ENCODE measurements around the gene EVA1A.

Gene EVA1A

DNA sequence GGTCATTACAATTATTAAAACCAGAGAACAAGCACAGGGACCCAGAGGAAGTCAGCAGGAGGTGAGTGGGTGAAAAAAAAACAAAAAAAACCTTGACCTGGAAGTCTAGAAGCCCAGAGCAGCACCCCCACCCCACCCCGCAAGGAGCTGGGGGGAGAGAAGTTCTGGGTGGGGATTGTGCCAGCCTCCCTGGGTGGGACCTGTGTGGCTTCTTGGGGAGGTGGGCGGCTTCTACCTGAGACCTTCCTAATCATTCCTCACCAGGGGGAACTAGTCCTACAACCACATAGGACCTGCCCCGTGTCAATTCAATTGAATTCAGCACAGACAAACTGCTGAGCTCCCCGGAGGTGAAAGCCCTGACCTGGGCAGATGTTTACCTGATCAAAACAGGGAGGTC lies 17.3 kb downstream of the EVA1A start:
- Histone ChIP-seq H4K20me1 (ENCODE audit: insufficient read depth) (no peaks in the 10 kb centered on the region), H3K27me3 (ENCODE audit: insufficient read depth, low read depth) (no peaks in the 10 kb centered on the region), H3K79me2 (ENCODE audit: insufficient read depth, low read depth) (no peaks in the 10 kb centered on the region), H2AFZ (ENCODE audit: low read depth) (no peak overlapping the region), H3K9ac (no peak overlapping the region), H3K4me1 (ENCODE audit: low read depth, poor library complexity, severe bottlenecking) (peaks cover 6% of the 10 kb centered on the region), H3K4me3 (IDR thresholded peaks at IDR 0.05; ENCODE audit: insufficient read depth, low read depth, low read length) (no peak overlapping the region), H3K4me2 (no peak overlapping the region), H3K27ac (no peak overlapping the region), H3K36me3 (ENCODE audit: insufficient read depth) (no peaks in the 10 kb centered on the region)
- TF ChIP-seq, protein P1, sequence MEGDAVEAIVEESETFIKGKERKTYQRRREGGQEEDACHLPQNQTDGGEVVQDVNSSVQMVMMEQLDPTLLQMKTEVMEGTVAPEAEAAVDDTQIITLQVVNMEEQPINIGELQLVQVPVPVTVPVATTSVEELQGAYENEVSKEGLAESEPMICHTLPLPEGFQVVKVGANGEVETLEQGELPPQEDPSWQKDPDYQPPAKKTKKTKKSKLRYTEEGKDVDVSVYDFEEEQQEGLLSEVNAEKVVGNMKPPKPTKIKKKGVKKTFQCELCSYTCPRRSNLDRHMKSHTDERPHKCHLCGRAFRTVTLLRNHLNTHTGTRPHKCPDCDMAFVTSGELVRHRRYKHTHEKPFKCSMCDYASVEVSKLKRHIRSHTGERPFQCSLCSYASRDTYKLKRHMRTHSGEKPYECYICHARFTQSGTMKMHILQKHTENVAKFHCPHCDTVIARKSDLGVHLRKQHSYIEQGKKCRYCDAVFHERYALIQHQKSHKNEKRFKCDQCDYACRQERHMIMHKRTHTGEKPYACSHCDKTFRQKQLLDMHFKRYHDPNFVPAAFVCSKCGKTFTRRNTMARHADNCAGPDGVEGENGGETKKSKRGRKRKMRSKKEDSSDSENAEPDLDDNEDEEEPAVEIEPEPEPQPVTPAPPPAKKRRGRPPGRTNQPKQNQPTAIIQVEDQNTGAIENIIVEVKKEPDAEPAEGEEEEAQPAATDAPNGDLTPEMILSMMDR (conservative IDR thresholded peaks at IDR 0.05; ENCODE audit: low read depth, low read length) = no peak

DNA sequence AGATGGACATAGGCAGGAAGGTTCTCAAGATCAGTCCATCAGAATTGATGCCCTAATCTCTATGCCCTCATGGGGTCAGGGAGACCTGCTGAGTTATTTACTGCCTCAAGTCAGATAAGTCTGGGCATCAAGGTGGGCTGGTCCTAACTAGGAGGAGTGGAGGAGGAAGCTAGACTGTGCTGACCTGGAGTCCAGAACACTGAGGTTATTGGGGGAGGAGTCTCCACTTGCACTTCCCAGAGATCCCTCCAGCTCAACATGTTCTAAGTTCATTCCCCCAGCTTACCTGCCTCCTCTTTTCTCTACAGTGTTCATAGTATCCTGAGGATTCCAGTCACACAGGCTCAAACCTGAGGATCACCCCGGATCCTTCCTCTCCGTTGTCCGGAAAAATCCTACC lies 19.3 kb downstream of the EVA1A start:
- no peak overlapping the region for H3K4me2 ChIP-seq
- H3K79me2 ChIP-seq (ENCODE audit: insufficient read depth, low read depth) = no peaks in the 10 kb centered on the region

DNA sequence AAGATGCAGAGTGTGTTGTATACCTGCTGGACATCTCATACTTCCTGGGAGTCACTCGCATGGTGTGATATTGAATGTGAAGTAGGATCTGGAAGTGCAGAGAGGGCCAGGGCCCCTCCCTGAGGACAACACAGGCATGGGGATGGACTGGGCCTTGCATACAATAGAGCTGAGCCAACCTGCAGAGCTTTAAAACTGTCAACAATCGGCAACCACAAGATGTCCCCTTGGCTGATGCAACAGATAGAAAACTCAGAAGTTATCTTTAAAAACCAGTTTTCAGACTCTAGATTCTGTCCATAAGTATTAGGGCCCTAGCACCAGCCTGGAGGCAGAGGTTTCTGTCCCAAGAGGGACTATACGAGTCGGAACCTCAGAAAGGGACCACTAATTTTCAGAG lies 19.7 kb downstream of the EVA1A start:
- Histone ChIP-seq H3K4me2 (no peak overlapping the region), H3K4me1 (ENCODE audit: low read depth, poor library complexity, severe bottlenecking) (peaks cover 6% of the 10 kb centered on the region), H3K4me3 (IDR thresholded peaks at IDR 0.05; ENCODE audit: insufficient read depth, low read depth, low read length) (no peak overlapping the region), H3K27me3 (ENCODE audit: insufficient read depth, low read depth) (no peaks in the 10 kb centered on the region), H4K20me1 (ENCODE audit: insufficient read depth) (no peaks in the 10 kb centered on the region), H2AFZ (ENCODE audit: low read depth) (no peak overlapping the region), H3K27ac (no peak overlapping the region), H3K9ac (no peak overlapping the region), H3K79me2 (ENCODE audit: insufficient read depth, low read depth) (no peaks in the 10 kb centered on the region), H3K36me3 (ENCODE audit: insufficient read depth) (no peaks in the 10 kb centered on the region)
- TF ChIP-seq, protein P1 (conservative IDR thresholded peaks at IDR 0.05; ENCODE audit: low read depth, low read length) = no peak

More for the DNA sequence above, 19.3 kb downstream of the EVA1A start:
- TF ChIP-seq, protein P1 (conservative IDR thresholded peaks at IDR 0.05; ENCODE audit: low read depth, low read length) = no peak
- Histone ChIP-seq H2AFZ (ENCODE audit: low read depth) (no peak overlapping the region), H3K9ac (no peak overlapping the region), H3K27ac (no peak overlapping the region), H3K4me1 (ENCODE audit: low read depth, poor library complexity, severe bottlenecking) (peaks cover 6% of the 10 kb centered on the region), H3K27me3 (ENCODE audit: insufficient read depth, low read depth) (no peaks in the 10 kb centered on the region), H4K20me1 (ENCODE audit: insufficient read depth) (no peaks in the 10 kb centered on the region), H3K36me3 (ENCODE audit: insufficient read depth) (no peaks in the 10 kb centered on the region), H3K4me3 (IDR thresholded peaks at IDR 0.05; ENCODE audit: insufficient read depth, low read depth, low read length) (no peak overlapping the region)

DNA sequence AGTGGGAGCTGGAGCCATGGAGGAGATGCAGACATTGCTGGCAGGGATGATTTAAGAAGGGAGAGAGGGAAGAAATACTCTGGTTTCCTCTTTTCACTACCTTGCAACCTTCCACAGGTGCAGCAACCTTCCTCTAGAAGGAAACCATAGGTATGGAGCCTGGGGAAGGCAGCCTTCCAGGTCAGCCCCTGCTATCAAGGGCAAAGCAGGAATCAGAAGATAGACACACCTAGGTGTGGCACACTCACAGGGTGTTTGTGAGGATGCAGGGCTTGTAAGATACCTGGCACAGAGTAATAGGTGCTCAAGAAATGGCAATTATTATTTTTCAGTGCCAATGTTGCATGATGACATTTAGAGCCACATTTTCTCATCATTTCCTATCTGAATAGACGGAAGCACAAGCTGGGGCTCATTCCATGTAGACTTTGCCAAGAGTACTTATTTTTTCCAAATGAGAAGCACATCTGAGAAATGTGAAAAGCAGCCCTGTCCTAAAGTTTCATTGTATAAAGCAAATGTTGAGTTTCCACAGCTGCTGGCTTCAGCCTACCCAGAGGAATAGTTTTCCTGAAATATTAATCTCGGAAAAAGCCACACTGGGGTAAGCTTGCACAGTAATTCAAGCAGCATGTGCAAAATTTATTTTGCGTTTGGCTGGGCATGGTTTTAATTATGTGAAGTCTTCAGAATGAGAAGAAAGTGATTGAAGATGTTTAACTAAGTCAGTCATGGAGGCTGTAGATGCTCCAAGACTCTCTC lies 20.6 kb downstream of the EVA1A start:
- Histone ChIP-seq H3K79me2 (ENCODE audit: insufficient read depth, low read depth) (no peaks in the 10 kb centered on the region), H3K27me3 (ENCODE audit: insufficient read depth, low read depth) (no peaks in the 10 kb centered on the region), H3K9ac (no peak overlapping the region), H3K4me3 (IDR thresholded peaks at IDR 0.05; ENCODE audit: insufficient read depth, low read depth, low read length) (no peak overlapping the region), H3K4me1 (ENCODE audit: low read depth, poor library complexity, severe bottlenecking) (peaks cover 6% of the 10 kb centered on the region), H3K4me2 (no peak overlapping the region), H2AFZ (ENCODE audit: low read depth) (no peak overlapping the region), H3K36me3 (ENCODE audit: insufficient read depth) (no peaks in the 10 kb centered on the region), H3K27ac (no peak overlapping the region), H4K20me1 (ENCODE audit: insufficient read depth) (no peaks in the 10 kb centered on the region)
- TF ChIP-seq, protein P1 (conservative IDR thresholded peaks at IDR 0.05; ENCODE audit: low read depth, low read length) = no peak

Data from KMS-11 (cell line).